MM.1S (cell line): Measurements from ENCODE around the gene SPDYE1.

Source experiments
- DNase-seq: peaks from one replicate; pipeline ENCODE4 v3.0.0-alpha.2; 2015
- H2AFZ ChIP-seq: fragments of 300-600 bp; sonication (generic); 2 replicates; pipeline ENCODE4 v1.6.0; 2016; ENCODE audit warnings: antibody characterized with exemption, low read length
- H3F3A ChIP-seq: fragments of 300-600 bp; sonication (generic); 2 replicates; pipeline ENCODE4 v1.6.1; 2016; ENCODE audit warnings: mild to moderate bottlenecking, antibody characterized with exemption, low read length, moderate library complexity, mixed read lengths; ENCODE audit not compliant: insufficient read depth
- H3K27ac ChIP-seq: fragments of 300-600 bp; sonication (generic); 2 replicates; pipeline ENCODE4 v1.5.1; 2016; ENCODE audit warnings: mild to moderate bottlenecking, low read length
- H3K27me3 ChIP-seq: fragments of 300-600 bp; sonication (generic); replicated peaks from 2 replicates; pipeline ENCODE4 v1.6.0; 2016; ENCODE audit warnings: low read length; ENCODE audit not compliant: insufficient read depth
- H3K36me3 ChIP-seq: fragments of 300-600 bp; sonication (generic); replicated peaks from 2 replicates; pipeline ENCODE4 v1.6.1; 2016; ENCODE audit warnings: mild to moderate bottlenecking, low read length, mixed read lengths; ENCODE audit not compliant: insufficient read depth
- H3K4me1 ChIP-seq: fragments of 300-600 bp; sonication (generic); 2 replicates; pipeline ENCODE4 v1.6.1; 2016; ENCODE audit warnings: low read length, mixed read lengths
- H3K4me2 ChIP-seq: fragments of 300-600 bp; sonication (generic); 2 replicates; pipeline ENCODE4 v1.6.0; 2016; ENCODE audit warnings: low read depth, low read length
- H3K4me3 ChIP-seq: fragments of 300-600 bp; sonication (generic); 2 replicates; pipeline ENCODE4 v1.5.1; 2016; ENCODE audit warnings: low read length, mixed read lengths
- H3K79me2 ChIP-seq: fragments of 300-600 bp; sonication (generic); 2 replicates; pipeline ENCODE4 v1.6.1; 2016; ENCODE audit warnings: mixed run types, low read length, mixed read lengths
- H3K9ac ChIP-seq: fragments of 300-600 bp; sonication (generic); 2 replicates; pipeline ENCODE4 v1.6.1; 2016; ENCODE audit warnings: low read length, mixed read lengths
- H3K9me2 ChIP-seq: fragments of 300-600 bp; sonication (generic); replicated peaks from 2 replicates; pipeline ENCODE4 v1.6.1; 2016; ENCODE audit warnings: mild to moderate bottlenecking, low read length, mixed read lengths; ENCODE audit not compliant: insufficient read depth
- H3K9me3 ChIP-seq: fragments of 300-600 bp; sonication (generic); replicated peaks from 2 replicates; pipeline ENCODE4 v1.6.1; 2016; ENCODE audit warnings: mild to moderate bottlenecking, low read length, mixed read lengths; ENCODE audit not compliant: insufficient read depth
- H4K20me1 ChIP-seq: fragments of 300-600 bp; sonication (generic); 2 replicates; pipeline ENCODE4 v1.6.1; 2016; ENCODE audit warnings: mild to moderate bottlenecking, low read length, moderate library complexity, mixed read lengths; ENCODE audit not compliant: insufficient read depth
- EZH2 ChIP-seq: fragments of 300-600 bp; sonication (generic); optimal IDR thresholded peaks from 2 replicates; pipeline ENCODE3; 2017; ENCODE audit warnings: low read depth, mild to moderate bottlenecking, antibody characterized with exemption, low read length, mixed read lengths
- EZH2phosphoT487 ChIP-seq: fragments of 300-600 bp; sonication (generic); IDR thresholded peaks from 2 replicates; pipeline ENCODE4 v1.6.1; 2018; ENCODE audit warnings: antibody characterized with exemption, low read length
- TF ChIP-seq, protein P1 (sequence below): fragments of 300-600 bp; sonication (generic); IDR thresholded peaks from 2 replicates; pipeline ENCODE4 v1.5.1; 2016; ENCODE audit warnings: antibody characterized with exemption, low read length, mixed read lengths

SPDYE1 gene

GRCh38 chr7:44051611-44052220 lies 54.0 kb downstream of the SPDYE1 start:
- Histone ChIP-seq H3K79me2 (peaks cover 61% of the 10 kb centered on the region), H4K20me1 (peaks cover 8% of the 10 kb centered on the region; the same call in 1 of the 2 replicates), H3K4me3 (no peak overlapping the region), H3K9me3 (no peaks in the 10 kb centered on the region), H3K27ac (no peak overlapping the region), H3K9ac (no peak overlapping the region), H3K4me1 (peaks cover 7% of the 10 kb centered on the region; the same call in 1 of the 2 replicates), H3K9me2 (no peaks in the 10 kb centered on the region), H3K36me3 (peaks cover 4% of the 10 kb centered on the region; the same call in 1 of the 2 replicates), H3K4me2 (no peak overlapping the region), H3F3A (0 out of 2 replicates have a peak, but pooled peaks cover 4% of the 10 kb centered on the region), H2AFZ (no peak overlapping the region), H3K27me3 (no peaks in the 10 kb centered on the region)
- no peak for DNase-seq
- TF ChIP-seq EZH2phosphoT487 (no peak), EZH2 (no peak)
- TF ChIP-seq, protein P1, sequence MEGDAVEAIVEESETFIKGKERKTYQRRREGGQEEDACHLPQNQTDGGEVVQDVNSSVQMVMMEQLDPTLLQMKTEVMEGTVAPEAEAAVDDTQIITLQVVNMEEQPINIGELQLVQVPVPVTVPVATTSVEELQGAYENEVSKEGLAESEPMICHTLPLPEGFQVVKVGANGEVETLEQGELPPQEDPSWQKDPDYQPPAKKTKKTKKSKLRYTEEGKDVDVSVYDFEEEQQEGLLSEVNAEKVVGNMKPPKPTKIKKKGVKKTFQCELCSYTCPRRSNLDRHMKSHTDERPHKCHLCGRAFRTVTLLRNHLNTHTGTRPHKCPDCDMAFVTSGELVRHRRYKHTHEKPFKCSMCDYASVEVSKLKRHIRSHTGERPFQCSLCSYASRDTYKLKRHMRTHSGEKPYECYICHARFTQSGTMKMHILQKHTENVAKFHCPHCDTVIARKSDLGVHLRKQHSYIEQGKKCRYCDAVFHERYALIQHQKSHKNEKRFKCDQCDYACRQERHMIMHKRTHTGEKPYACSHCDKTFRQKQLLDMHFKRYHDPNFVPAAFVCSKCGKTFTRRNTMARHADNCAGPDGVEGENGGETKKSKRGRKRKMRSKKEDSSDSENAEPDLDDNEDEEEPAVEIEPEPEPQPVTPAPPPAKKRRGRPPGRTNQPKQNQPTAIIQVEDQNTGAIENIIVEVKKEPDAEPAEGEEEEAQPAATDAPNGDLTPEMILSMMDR = no peak

- Histone ChIP-seq H3K4me1 (no peaks in the 10 kb centered on the region), H3K27ac (no peak overlapping the region), H4K20me1 (peaks cover 5% of the 10 kb centered on the region; the same call in 1 of the 2 replicates), H3K9ac (no peak overlapping the region), H3K9me3 (no peaks in the 10 kb centered on the region), H3F3A (no peaks in the 10 kb centered on the region), H2AFZ (no peak overlapping the region), H3K9me2 (no peaks in the 10 kb centered on the region), H3K27me3 (no peaks in the 10 kb centered on the region), H3K36me3 (peaks cover 4% of the 10 kb centered on the region; the same call in 1 of the 2 replicates), H3K79me2 (peaks cover 60% of the 10 kb centered on the region), H3K4me2 (no peak overlapping the region), H3K4me3 (no peak overlapping the region)
- no peak for TF ChIP-seq EZH2phosphoT487
- no peak for TF ChIP-seq EZH2
- TF ChIP-seq, protein P1 = no peak
- DNase-seq = no peak
Measured at GRCh38 chr7:44052771-44053365, 55.2 kb downstream of the SPDYE1 start.

DNA sequence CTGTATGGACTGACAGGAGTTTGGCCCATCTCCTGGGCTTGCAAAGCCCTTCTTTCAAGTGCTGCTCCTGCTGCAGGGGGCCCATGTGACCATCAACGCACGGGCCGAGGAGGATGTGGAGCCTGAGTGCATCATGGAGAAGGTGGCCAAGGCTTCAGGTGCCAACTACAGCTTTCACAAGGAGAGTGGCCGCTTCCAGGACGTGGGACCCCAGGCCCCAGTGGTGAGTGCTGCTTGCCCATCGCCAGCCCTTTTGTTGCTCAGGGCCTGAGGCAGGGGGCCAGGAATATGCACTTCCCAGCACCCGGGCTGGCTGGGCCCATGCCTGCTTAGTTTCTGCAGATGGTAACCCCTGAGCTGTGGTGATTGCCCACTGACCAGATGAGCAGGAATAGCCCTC lies 59.0 kb downstream of the SPDYE1 start:
- Histone ChIP-seq H3F3A (no peaks in the 10 kb centered on the region), H3K9me2 (no peaks in the 10 kb centered on the region), H3K27ac (no peak overlapping the region), H2AFZ (no peak overlapping the region), H3K4me2 (no peak overlapping the region), H4K20me1 (no peaks in the 10 kb centered on the region), H3K4me3 (no peak overlapping the region), H3K36me3 (no peaks in the 10 kb centered on the region; the same call in 1 of the 2 replicates), H3K9me3 (no peaks in the 10 kb centered on the region), H3K4me1 (no peaks in the 10 kb centered on the region), H3K79me2 (peaks cover 25% of the 10 kb centered on the region), H3K27me3 (no peaks in the 10 kb centered on the region), H3K9ac (no peak overlapping the region)
- TF ChIP-seq EZH2 (no peak), EZH2phosphoT487 (no peak)
- TF ChIP-seq, protein P1 = no peak
- DNase-seq = no peak
